ENCODE results near the gene MSI2.

The MSI2 gene

DNA sequence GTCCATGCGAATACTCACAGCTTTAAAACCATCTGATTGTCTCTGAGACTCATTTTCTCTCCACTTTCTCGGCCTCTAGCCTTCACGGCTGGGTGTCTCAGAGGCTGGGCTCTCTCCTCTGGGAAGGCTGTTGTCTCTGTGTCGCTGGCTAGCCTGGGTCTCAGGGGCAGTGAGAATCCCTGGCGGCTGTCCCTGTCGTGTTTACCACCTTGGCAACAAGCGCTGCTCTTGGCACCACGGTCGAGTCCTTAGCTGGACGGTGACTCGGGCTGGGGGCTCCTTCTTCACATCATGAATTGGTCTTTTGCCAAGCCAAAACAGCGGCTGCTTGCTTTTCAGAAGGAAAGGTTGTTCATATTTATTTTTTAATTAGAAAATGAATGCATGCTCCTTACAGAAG lies 81.1 kb downstream of the MSI2 start:
- H3K56ac ChIP-seq (ENCODE audit: low read length): no peak overlapping the region
- DNase-seq: no peak
- no peak overlapping the region for H3K4me2 ChIP-seq (ENCODE audit: low read length)
- no peak overlapping the region for H4K5ac ChIP-seq (ENCODE audit: low read length)
- H2BK5ac ChIP-seq (ENCODE audit: low read length): no peak overlapping the region
- no peak overlapping the region for H2BK15ac ChIP-seq (replicated peaks; ENCODE audit: low read depth)
- no peaks in the 10 kb centered on the region for H3K27me3 ChIP-seq (ENCODE audit: insufficient read depth, low read length, poor library complexity)
- no peak overlapping the region for H3K27ac ChIP-seq (ENCODE audit: low read depth, low read length)
- H3K9ac ChIP-seq (ENCODE audit: low read length): no peak overlapping the region
- no peak overlapping the region for H3K4ac ChIP-seq (ENCODE audit: low read depth, low read length)
- no peak overlapping the region for H3K23ac ChIP-seq (ENCODE audit: low read length)
- no peak overlapping the region for H4K8ac ChIP-seq (ENCODE audit: low read depth, low read length)
- H3K79me1 ChIP-seq (ENCODE audit: low read length): peaks cover 8% of the 10 kb centered on the region
- no peak overlapping the region for H2AK5ac ChIP-seq (ENCODE audit: low read length)
- no peak overlapping the region for H2BK120ac ChIP-seq (ENCODE audit: low read depth, low read length)
- WGBS (ENCODE audit: extremely low coverage, insufficient coverage, low lambda C conversion rate): no CpG with 5 or more reads among the region's 12 CpGs
- no peaks in the 10 kb centered on the region for H3K79me2 ChIP-seq (ENCODE audit: control insufficient read depth, insufficient read depth, low read length)
- no peak overlapping the region for H3K18ac ChIP-seq (ENCODE audit: low read length)
- H3K4me1 ChIP-seq (ENCODE audit: control insufficient read depth, low read depth, low read length): no peaks in the 10 kb centered on the region
- no peak overlapping the region for H3K4me3 ChIP-seq (ENCODE audit: low read length)
- no peaks in the 10 kb centered on the region for H3K36me3 ChIP-seq (ENCODE audit: control insufficient read depth, insufficient read depth, low read length)

DNA sequence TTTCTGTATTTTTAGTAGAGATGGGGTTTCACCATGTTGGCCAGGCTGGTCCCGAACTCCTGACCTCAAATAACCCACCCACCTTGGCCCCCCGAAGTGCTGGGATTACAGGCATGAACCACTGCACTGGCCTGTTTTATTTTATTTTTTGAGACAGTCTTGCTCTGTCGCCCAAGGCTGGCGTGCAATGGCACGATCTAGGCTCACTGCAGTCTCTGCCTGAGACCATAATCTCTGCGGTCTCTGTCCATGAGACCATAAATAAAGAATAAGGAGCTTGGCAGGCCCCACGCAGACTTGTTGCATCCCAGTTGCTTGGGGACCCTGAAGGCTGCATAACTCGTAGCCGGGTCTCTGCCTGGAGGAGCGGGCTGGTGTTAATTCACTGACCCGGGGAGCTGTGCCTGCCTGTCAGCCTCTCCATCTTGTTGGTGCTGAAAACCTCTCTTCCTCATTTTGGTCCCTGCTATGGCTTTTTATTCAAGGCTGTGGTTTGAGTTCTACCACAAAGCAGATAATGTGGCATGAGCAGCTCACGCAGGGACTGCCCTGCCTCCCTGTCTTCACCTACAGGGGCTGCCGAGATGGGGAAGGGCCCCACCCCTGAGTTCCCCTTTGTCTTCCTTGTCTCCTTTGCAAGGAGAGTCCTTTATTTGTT lies 82.1 kb downstream of the MSI2 start:
- Histone ChIP-seq H3K18ac (ENCODE audit: low read length) (no peak overlapping the region), H2AK5ac (ENCODE audit: low read length) (no peak overlapping the region), H3K4ac (ENCODE audit: low read depth, low read length) (no peak overlapping the region), H3K36me3 (ENCODE audit: control insufficient read depth, insufficient read depth, low read length) (no peaks in the 10 kb centered on the region), H3K27ac (ENCODE audit: low read depth, low read length) (no peak overlapping the region), H3K23ac (ENCODE audit: low read length) (no peak overlapping the region), H3K56ac (ENCODE audit: low read length) (no peak overlapping the region), H3K9ac (ENCODE audit: low read length) (no peak overlapping the region), H2BK5ac (ENCODE audit: low read length) (no peak overlapping the region), H3K79me2 (ENCODE audit: control insufficient read depth, insufficient read depth, low read length) (no peaks in the 10 kb centered on the region), H4K5ac (ENCODE audit: low read length) (no peak overlapping the region), H3K4me3 (ENCODE audit: low read length) (no peak overlapping the region), H4K8ac (ENCODE audit: low read depth, low read length) (no peak overlapping the region), H3K4me1 (ENCODE audit: control insufficient read depth, low read depth, low read length) (no peaks in the 10 kb centered on the region), H3K4me2 (ENCODE audit: low read length) (no peak overlapping the region), H2BK15ac (replicated peaks; ENCODE audit: low read depth) (no peak overlapping the region), H3K79me1 (ENCODE audit: low read length) (peaks cover 8% of the 10 kb centered on the region), H3K27me3 (ENCODE audit: insufficient read depth, low read length, poor library complexity) (no peaks in the 10 kb centered on the region), H2BK120ac (ENCODE audit: low read depth, low read length) (no peak overlapping the region)
- DNase-seq: peak; percentile 10
- no CpG with 5 or more reads among the region's 13 CpGs for WGBS (ENCODE audit: extremely low coverage, insufficient coverage, low lambda C conversion rate)

DNA sequence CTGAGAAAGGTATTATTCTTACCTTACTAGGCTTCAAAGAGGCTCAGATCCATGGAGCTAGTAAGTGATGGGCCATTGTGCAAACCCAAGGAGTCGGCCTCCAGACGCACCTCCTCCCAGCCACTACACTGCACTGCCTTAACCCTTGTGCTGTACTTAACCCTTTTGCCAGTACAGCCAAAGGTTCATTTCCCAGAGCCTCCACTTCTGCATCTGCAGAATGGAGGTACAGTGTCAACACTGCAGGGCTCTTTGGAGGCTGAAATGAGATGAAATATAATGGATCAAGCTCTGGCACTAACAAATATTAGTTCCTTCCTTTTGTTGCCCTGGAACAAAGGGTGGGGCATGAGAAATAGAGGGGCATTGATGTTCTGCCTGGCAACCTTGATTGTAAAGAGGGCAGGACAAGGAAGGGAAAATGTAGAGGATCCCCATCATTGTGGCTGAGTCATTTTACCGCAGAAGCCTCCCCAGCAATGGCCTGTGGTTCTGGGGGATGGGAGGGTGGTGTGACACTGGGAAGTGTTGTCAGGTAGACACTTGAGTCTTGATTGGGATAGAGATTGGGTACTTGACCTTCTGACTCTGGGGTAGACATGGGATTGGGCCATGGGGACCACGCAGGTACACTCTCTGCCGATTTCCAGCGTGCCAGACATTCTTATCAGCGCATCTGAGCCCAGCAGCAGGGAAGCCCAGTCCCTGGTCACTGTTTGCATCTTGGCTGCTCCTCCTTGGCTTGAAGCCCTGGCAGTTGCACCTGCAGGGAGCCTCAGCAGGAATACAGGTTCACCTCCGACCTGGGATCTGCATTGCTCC lies 84.0 kb downstream of the MSI2 start:
- WGBS (ENCODE audit: extremely low coverage, insufficient coverage, low lambda C conversion rate): no CpG with 5 or more reads among the region's 8 CpGs
- Histone ChIP-seq H2BK15ac (replicated peaks; ENCODE audit: low read depth) (no peak overlapping the region), H3K9ac (ENCODE audit: low read length) (no peak overlapping the region)

DNA sequence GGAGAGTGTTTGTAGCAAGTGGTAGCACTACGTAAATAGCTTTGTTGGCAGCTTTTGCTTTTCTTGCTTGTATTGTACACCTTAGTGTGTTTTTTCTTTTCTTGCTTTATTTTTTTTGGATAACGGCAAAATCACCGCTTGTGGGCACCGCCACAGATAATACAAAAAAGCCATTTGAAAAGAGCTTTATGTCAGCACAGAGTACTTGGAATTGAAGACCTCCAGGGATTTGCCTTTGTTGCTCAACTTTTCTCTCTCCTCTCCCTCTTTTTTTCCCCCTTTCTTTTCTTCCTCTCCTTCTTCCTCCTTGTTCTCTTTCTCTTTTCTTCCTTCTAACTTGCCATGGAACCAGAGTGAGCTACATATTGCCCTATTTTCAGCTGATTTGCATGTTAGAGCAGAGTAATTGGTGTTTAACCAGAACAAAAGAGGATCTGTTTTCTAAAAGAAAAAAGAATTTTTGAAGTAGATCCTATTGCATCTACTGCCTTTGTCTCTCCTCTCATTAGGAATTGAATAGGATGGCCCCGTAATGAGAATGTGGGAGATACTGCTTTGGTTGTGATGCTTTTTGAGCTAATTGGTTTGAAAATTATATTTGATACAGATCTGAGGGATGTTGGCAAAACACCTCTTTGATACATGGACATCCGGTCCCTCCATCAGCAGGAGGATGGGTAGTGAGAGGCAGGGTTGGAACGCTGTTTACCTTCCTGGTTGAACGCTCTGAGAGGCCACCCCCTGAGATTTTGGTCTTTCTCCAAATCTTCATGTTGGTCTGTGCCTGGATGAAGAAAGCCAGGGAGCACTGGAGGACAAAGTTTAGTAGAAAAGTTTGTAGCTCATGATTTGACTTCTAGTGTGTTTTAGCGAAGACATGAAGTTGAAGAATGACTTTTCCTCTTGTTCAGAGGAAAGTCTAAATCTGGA lies 85.6 kb downstream of the MSI2 start:
- H3K56ac ChIP-seq (ENCODE audit: low read length): no peak overlapping the region
- H3K4me3 ChIP-seq (ENCODE audit: low read length): no peak overlapping the region
- H3K79me2 ChIP-seq (ENCODE audit: control insufficient read depth, insufficient read depth, low read length): no peaks in the 10 kb centered on the region
- no peak overlapping the region for H3K18ac ChIP-seq (ENCODE audit: low read length)
- H3K27me3 ChIP-seq (ENCODE audit: insufficient read depth, low read length, poor library complexity): no peaks in the 10 kb centered on the region
- no peak overlapping the region for H3K9ac ChIP-seq (ENCODE audit: low read length)
- no peak overlapping the region for H4K5ac ChIP-seq (ENCODE audit: low read length)
- H3K4me2 ChIP-seq (ENCODE audit: low read length): no peak overlapping the region
- WGBS (ENCODE audit: extremely low coverage, insufficient coverage, low lambda C conversion rate): no CpG with 5 or more reads among the region's 9 CpGs
- H3K4ac ChIP-seq (ENCODE audit: low read depth, low read length): no peak overlapping the region
- no peaks in the 10 kb centered on the region for H3K4me1 ChIP-seq (ENCODE audit: control insufficient read depth, low read depth, low read length)
- no peak overlapping the region for H2BK120ac ChIP-seq (ENCODE audit: low read depth, low read length)
- H2BK15ac ChIP-seq (replicated peaks; ENCODE audit: low read depth): no peak overlapping the region
- H3K23ac ChIP-seq (ENCODE audit: low read length): no peak overlapping the region
- no peak for DNase-seq
- H3K27ac ChIP-seq (ENCODE audit: low read depth, low read length): no peak overlapping the region
- H3K79me1 ChIP-seq (ENCODE audit: low read length): peaks cover 6% of the 10 kb centered on the region
- no peak overlapping the region for H4K8ac ChIP-seq (ENCODE audit: low read depth, low read length)
- H2AK5ac ChIP-seq (ENCODE audit: low read length): no peak overlapping the region
- H3K36me3 ChIP-seq (ENCODE audit: control insufficient read depth, insufficient read depth, low read length): no peaks in the 10 kb centered on the region
- no peak overlapping the region for H2BK5ac ChIP-seq (ENCODE audit: low read length)

More for the DNA sequence above, 84.0 kb downstream of the MSI2 start:
- no peak overlapping the region for H3K56ac ChIP-seq (ENCODE audit: low read length)
- DNase-seq: no peak
- H3K18ac ChIP-seq (ENCODE audit: low read length): no peak overlapping the region
- no peak overlapping the region for H3K4me3 ChIP-seq (ENCODE audit: low read length)
- no peaks in the 10 kb centered on the region for H3K79me2 ChIP-seq (ENCODE audit: control insufficient read depth, insufficient read depth, low read length)
- no peak overlapping the region for H3K23ac ChIP-seq (ENCODE audit: low read length)
- no peaks in the 10 kb centered on the region for H3K36me3 ChIP-seq (ENCODE audit: control insufficient read depth, insufficient read depth, low read length)
- peaks cover 8% of the 10 kb centered on the region for H3K79me1 ChIP-seq (ENCODE audit: low read length)
- no peak overlapping the region for H4K5ac ChIP-seq (ENCODE audit: low read length)
- H4K8ac ChIP-seq (ENCODE audit: low read depth, low read length): no peak overlapping the region
- H3K4me2 ChIP-seq (ENCODE audit: low read length): no peak overlapping the region
- H3K4me1 ChIP-seq (ENCODE audit: control insufficient read depth, low read depth, low read length): no peaks in the 10 kb centered on the region
- H2BK5ac ChIP-seq (ENCODE audit: low read length): no peak overlapping the region
- no peaks in the 10 kb centered on the region for H3K27me3 ChIP-seq (ENCODE audit: insufficient read depth, low read length, poor library complexity)
- no peak overlapping the region for H3K4ac ChIP-seq (ENCODE audit: low read depth, low read length)
- H2AK5ac ChIP-seq (ENCODE audit: low read length): no peak overlapping the region
- no peak overlapping the region for H3K27ac ChIP-seq (ENCODE audit: low read depth, low read length)
- H2BK120ac ChIP-seq (ENCODE audit: low read depth, low read length): no peak overlapping the region

DNA sequence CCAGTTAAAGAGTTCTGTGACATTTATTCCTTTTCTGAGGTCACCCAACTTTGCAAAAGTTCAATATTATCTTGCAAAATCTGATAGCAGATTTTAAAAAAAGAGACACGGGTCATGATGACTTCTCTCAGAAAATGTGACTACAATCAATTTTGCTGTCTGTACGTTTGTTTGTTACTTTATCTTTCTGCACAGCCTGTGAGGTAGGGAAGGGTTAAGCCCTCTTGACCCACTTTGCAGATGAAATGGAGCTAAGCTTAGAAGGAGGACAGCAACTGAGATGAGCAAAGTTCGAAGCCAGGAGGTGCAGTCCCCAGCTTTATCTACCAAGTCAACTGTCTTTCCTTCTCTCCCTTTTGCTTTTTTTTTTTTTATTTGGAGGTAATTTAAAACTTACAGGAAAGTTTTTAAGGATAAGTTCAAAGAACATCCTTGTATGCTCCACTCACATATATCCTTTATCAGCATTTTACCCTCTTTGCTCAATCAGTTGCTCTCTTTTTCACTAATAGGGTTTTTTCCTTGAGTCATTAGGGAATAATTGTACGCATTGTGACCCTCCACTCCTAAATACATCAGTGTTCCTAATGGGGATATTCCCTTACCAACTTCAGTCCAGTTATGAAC lies 86.8 kb downstream of the MSI2 start:
- Histone ChIP-seq H3K4me1 (ENCODE audit: control insufficient read depth, low read depth, low read length) (no peaks in the 10 kb centered on the region), H3K27ac (ENCODE audit: low read depth, low read length) (no peak overlapping the region), H3K23ac (ENCODE audit: low read length) (no peak overlapping the region), H3K4me3 (ENCODE audit: low read length) (no peak overlapping the region), H3K4me2 (ENCODE audit: low read length) (no peak overlapping the region), H3K9ac (ENCODE audit: low read length) (no peak overlapping the region), H2AK5ac (ENCODE audit: low read length) (no peak overlapping the region), H2BK15ac (replicated peaks; ENCODE audit: low read depth) (no peak overlapping the region), H3K27me3 (ENCODE audit: insufficient read depth, low read length, poor library complexity) (no peaks in the 10 kb centered on the region), H2BK5ac (ENCODE audit: low read length) (no peak overlapping the region), H3K79me2 (ENCODE audit: control insufficient read depth, insufficient read depth, low read length) (no peaks in the 10 kb centered on the region), H3K56ac (ENCODE audit: low read length) (no peak overlapping the region), H3K36me3 (ENCODE audit: control insufficient read depth, insufficient read depth, low read length) (peaks cover 1% of the 10 kb centered on the region), H2BK120ac (ENCODE audit: low read depth, low read length) (no peak overlapping the region), H4K8ac (ENCODE audit: low read depth, low read length) (no peak overlapping the region), H3K18ac (ENCODE audit: low read length) (no peak overlapping the region), H4K5ac (ENCODE audit: low read length) (no peak overlapping the region), H3K4ac (ENCODE audit: low read depth, low read length) (no peak overlapping the region), H3K79me1 (ENCODE audit: low read length) (peaks cover 9% of the 10 kb centered on the region)
- no peak for DNase-seq
- no CpG with 5 or more reads among the region's 4 CpGs for WGBS (ENCODE audit: extremely low coverage, insufficient coverage, low lambda C conversion rate)
